Vagina (tissue), 2 donors: ENCODE results near the gene ILF3.

ENCODE experiments used
- POLR2AphosphoS5 ChIP-seq, 2 donors: sonication (generic); formaldehyde crosslinking; IDR thresholded peaks; one replicate each; pipeline ENCODE4 v1.9.0; 2017; ENCODE audit warnings: antibody characterized with exemption in 2 of 2, mild to moderate bottlenecking in 2 of 2, low read depth in 1 of 2; ENCODE audit not compliant: insufficient read depth in 1 of 2
- TF ChIP-seq, protein P1 (sequence below), 3 experiments: fragments of 450-650 bp in 2 of 3; fragments of 200-600 bp in 1 of 3; sonication (generic) in 1 of 3; IDR thresholded peaks; one replicate each; pipeline ENCODE4 v1.5.1; 2017 to 2019; ENCODE audit warnings: antibody characterized with exemption in 3 of 3, mild to moderate bottlenecking in 2 of 3, moderate library complexity in 2 of 3

DNA sequence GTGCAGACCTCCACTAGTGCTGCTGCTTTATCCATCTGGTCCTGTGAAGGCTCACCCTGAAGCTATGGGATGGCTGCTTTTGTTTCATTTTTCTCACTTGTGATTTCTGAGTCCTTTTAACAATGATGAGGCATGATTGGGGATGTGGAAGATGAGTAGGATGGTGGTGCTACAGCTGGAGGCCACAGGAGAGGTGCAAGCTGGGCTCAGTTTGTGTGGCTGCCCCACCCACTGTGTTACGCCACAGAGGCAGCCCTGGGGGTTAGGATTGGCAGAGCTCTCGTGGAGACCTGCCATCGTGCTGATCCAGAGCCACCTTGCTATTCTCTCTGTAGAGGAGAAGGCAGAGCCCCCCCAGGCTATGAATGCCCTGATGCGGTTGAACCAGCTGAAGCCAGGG lies 27.5 kb downstream of the ILF3 start:
- TF ChIP-seq POLR2AphosphoS5 (IDR thresholded peaks at IDR 0.05; ENCODE audit: insufficient read depth in 1 of 2, low read depth in 1 of 2), result no peak
- TF ChIP-seq, protein P1, sequence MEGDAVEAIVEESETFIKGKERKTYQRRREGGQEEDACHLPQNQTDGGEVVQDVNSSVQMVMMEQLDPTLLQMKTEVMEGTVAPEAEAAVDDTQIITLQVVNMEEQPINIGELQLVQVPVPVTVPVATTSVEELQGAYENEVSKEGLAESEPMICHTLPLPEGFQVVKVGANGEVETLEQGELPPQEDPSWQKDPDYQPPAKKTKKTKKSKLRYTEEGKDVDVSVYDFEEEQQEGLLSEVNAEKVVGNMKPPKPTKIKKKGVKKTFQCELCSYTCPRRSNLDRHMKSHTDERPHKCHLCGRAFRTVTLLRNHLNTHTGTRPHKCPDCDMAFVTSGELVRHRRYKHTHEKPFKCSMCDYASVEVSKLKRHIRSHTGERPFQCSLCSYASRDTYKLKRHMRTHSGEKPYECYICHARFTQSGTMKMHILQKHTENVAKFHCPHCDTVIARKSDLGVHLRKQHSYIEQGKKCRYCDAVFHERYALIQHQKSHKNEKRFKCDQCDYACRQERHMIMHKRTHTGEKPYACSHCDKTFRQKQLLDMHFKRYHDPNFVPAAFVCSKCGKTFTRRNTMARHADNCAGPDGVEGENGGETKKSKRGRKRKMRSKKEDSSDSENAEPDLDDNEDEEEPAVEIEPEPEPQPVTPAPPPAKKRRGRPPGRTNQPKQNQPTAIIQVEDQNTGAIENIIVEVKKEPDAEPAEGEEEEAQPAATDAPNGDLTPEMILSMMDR (IDR thresholded peaks at IDR 0.05), result no peak
